H1 (cell line): ENCODE measurements around the gene TXNRD2. TPM values are rescaled to one million over a fixed set of nuclear protein-coding genes. Genes with fewer than 3 reads are reported as not detected.

ENCODE experiments used
- CTCF ChIA-PET: fragments of 300-600 bp; sonication (Branson Sonifier 250); formaldehyde crosslinking; loops from one replicate; lab custom pipeline; 2021; ENCODE audit not compliant: partially characterized antibody; lab: Charles Lee
- POLR2A ChIA-PET: fragments of 300-600 bp; sonication (Branson Sonifier 250); formaldehyde crosslinking; loops from one replicate; lab custom pipeline; 2021; ENCODE audit warnings: inconsistent platforms; ENCODE audit not compliant: partially characterized antibody; lab: Charles Lee
- DNase-seq, 2 experiments: peaks; one replicate each; pipeline versions ENCODE4 v3.0.0 to v3.0.0-alpha.2; 2010 to 2022; ENCODE audit warnings: low spot score in 2 of 2, low read depth in 1 of 2, mixed read lengths in 1 of 2
- FAIRE-seq: peaks from 2 replicates; lab custom pipeline; 2011; peaks lifted over from hg19 to GRCh38; lab: Jason Lieb, UNC
- H2AFZ ChIP-seq: 2 replicates; pipeline ENCODE4 v1.8.1; 2012; ENCODE audit warnings: low read length, inconsistent platforms
- H2AK5ac ChIP-seq: 2 replicates; pipeline ENCODE4 v1.6.1; 2013; ENCODE audit warnings: low read depth, low read length
- H2BK120ac ChIP-seq: replicated peaks from 2 replicates; pipeline ENCODE3; 2013; ENCODE audit warnings: low read depth, low read length, inconsistent platforms
- H2BK12ac ChIP-seq: 2 replicates; pipeline ENCODE4 v1.6.1; 2013; ENCODE audit warnings: low read depth, low read length
- H2BK15ac ChIP-seq: 2 replicates; pipeline ENCODE4 v1.6.1; 2013; ENCODE audit warnings: low read length
- H2BK20ac ChIP-seq: 2 replicates; pipeline ENCODE4 v1.6.1; 2013; ENCODE audit warnings: low read length
- H2BK5ac ChIP-seq: 2 replicates; pipeline ENCODE4 v1.6.1; 2013; ENCODE audit warnings: low read depth, low read length
- H3K14ac ChIP-seq: 2 replicates; pipeline ENCODE4 v1.6.1; 2013; ENCODE audit warnings: inconsistent platforms; ENCODE audit not compliant: insufficient read length
- H3K18ac ChIP-seq: 2 replicates; pipeline ENCODE4 v1.6.1; 2013; ENCODE audit warnings: low read length; ENCODE audit errors: extremely low read depth
- H3K23ac ChIP-seq: 2 replicates; pipeline ENCODE4 v1.6.1; 2013; ENCODE audit warnings: inconsistent platforms; ENCODE audit not compliant: insufficient read length
- H3K23me2 ChIP-seq: 2 replicates; pipeline ENCODE4 v1.6.1; 2013; ENCODE audit warnings: low read depth, low read length
- H3K27ac ChIP-seq: 2 replicates; pipeline ENCODE4 v1.6.1; 2011; ENCODE audit warnings: low read depth, low read length, inconsistent platforms
- H3K27me3 ChIP-seq, 4 experiments: replicated peaks in 1 of 4; 1 replicate in 1 of 4; 2 replicates in 3 of 4; pipeline versions ENCODE4 v1.6.1 to v1.8.1; 2011 to 2013; ENCODE audit warnings: low read length in 3 of 4, mild to moderate bottlenecking in 3 of 4, inconsistent platforms in 2 of 4, mixed read lengths in 2 of 4, moderate library complexity in 1 of 4; ENCODE audit not compliant: control insufficient read depth in 3 of 4, insufficient read depth in 3 of 4; ENCODE audit errors: extremely low read depth in 1 of 4
- H3K36me3 ChIP-seq, 4 experiments: 2 replicates each; pipeline versions ENCODE4 v1.6.1 to v1.8.1; 2011 to 2013; ENCODE audit warnings: mild to moderate bottlenecking in 4 of 4, low read length in 3 of 4, moderate library complexity in 2 of 4, control low read depth in 1 of 4, inconsistent platforms in 1 of 4; ENCODE audit not compliant: insufficient read depth in 4 of 4, control insufficient read depth in 2 of 4
- H3K4ac ChIP-seq: replicated peaks from 2 replicates; pipeline ENCODE3; 2013; ENCODE audit warnings: low read length, low read depth, mixed read lengths, inconsistent platforms; ENCODE audit not compliant: insufficient read length
- H3K4me1 ChIP-seq, 4 experiments: replicated peaks in 1 of 4; 1 replicate in 1 of 4; 2 replicates in 3 of 4; pipeline versions ENCODE4 v1.6.1 to v1.8.1; 2011 to 2013; ENCODE audit warnings: low read length in 3 of 4, inconsistent platforms in 2 of 4, mixed read lengths in 1 of 4; ENCODE audit not compliant: insufficient read depth in 4 of 4, control insufficient read depth in 3 of 4
- H3K4me2 ChIP-seq, 2 experiments: 2 replicates each; pipeline versions ENCODE4 v1.6.1 to v1.8.1; 2011 to 2013; ENCODE audit warnings: low read depth in 2 of 2, low read length in 2 of 2, control low read depth in 1 of 2, inconsistent platforms in 1 of 2, mild to moderate bottlenecking in 1 of 2; ENCODE audit not compliant: insufficient read depth in 1 of 2
- H3K4me3 ChIP-seq, 4 experiments: fragments of 200-600, 300-600 bp in 1 of 4; sonication (generic), shearing (Covaris generic), sonication (Bioruptor Twin) in 1 of 4; 2 replicates each; pipeline versions ENCODE4 v1.5.1 to v1.8.1; 2011 to 2016; ENCODE audit warnings: low read length in 4 of 4, low read depth in 3 of 4, control low read depth in 2 of 4, inconsistent platforms in 2 of 4, mild to moderate bottlenecking in 2 of 4, mixed read lengths in 1 of 4, moderate library complexity in 1 of 4; ENCODE audit not compliant: insufficient read depth in 2 of 4; ENCODE audit errors: extremely low read depth in 1 of 4
- H3K56ac ChIP-seq: replicated peaks from 2 replicates; pipeline ENCODE3; 2013; ENCODE audit warnings: low read depth, mild to moderate bottlenecking, mixed read lengths, low read length, inconsistent platforms; ENCODE audit not compliant: insufficient read length
- H3K79me1 ChIP-seq: 2 replicates; pipeline ENCODE4 v1.6.1; 2013; ENCODE audit warnings: low read depth, low read length, control low read depth
- H3K79me2 ChIP-seq, 2 experiments: 2 replicates each; pipeline versions ENCODE4 v1.6.1 to v1.8.1; 2012 to 2013; ENCODE audit warnings: low read length in 2 of 2, mild to moderate bottlenecking in 2 of 2, inconsistent platforms in 1 of 2; ENCODE audit not compliant: insufficient read depth in 2 of 2, control insufficient read depth in 1 of 2
- H3K9ac ChIP-seq, 4 experiments: replicated peaks in 1 of 4; 1 replicate in 1 of 4; 2 replicates in 3 of 4; pipeline versions ENCODE4 v1.6.1 to v1.8.1; 2011 to 2013; ENCODE audit warnings: low read depth in 3 of 4, low read length in 3 of 4, control low read depth in 2 of 4, mild to moderate bottlenecking in 2 of 4, moderate library complexity in 2 of 4, inconsistent platforms in 1 of 4; ENCODE audit errors: extremely low read depth in 1 of 4
- H3K9me3 ChIP-seq, 2 experiments: 2 replicates each; pipeline versions ENCODE4 v1.6.1 to v1.8.1; 2012 to 2013; ENCODE audit warnings: mild to moderate bottlenecking in 2 of 2, moderate library complexity in 2 of 2, control low read depth in 1 of 2, inconsistent platforms in 1 of 2, low read depth in 1 of 2, low read length in 1 of 2, mixed read lengths in 1 of 2; ENCODE audit not compliant: insufficient read depth in 2 of 2
- H4K20me1 ChIP-seq, 2 experiments: replicated peaks in 1 of 2; 2 replicates each; pipeline versions ENCODE3 to v1.8.1; 2011 to 2013; ENCODE audit warnings: inconsistent platforms in 2 of 2, low read length in 2 of 2, mild to moderate bottlenecking in 1 of 2; ENCODE audit not compliant: insufficient read depth in 2 of 2, control insufficient read depth in 1 of 2
- H4K5ac ChIP-seq: 2 replicates; pipeline ENCODE4 v1.6.1; 2013; ENCODE audit warnings: low read length, low read depth, mixed read lengths, inconsistent platforms; ENCODE audit not compliant: insufficient read length
- H4K8ac ChIP-seq: 2 replicates; pipeline ENCODE4 v1.8.0; 2013; ENCODE audit warnings: mild to moderate bottlenecking, moderate library complexity, low read length, inconsistent platforms; ENCODE audit not compliant: insufficient read depth; ENCODE audit errors: extremely low read depth
- H4K91ac ChIP-seq: replicated peaks from 2 replicates; pipeline ENCODE3; 2013; ENCODE audit warnings: low read length, mixed read lengths, inconsistent platforms; ENCODE audit not compliant: insufficient read length
- CEBPB ChIP-seq: IDR thresholded peaks from 2 replicates; pipeline ENCODE4 v1.6.1; 2012; ENCODE audit warnings: low read depth, low read length
- JUND ChIP-seq: IDR thresholded peaks from 2 replicates; pipeline ENCODE4 v1.6.1; 2011; ENCODE audit warnings: mild to moderate bottlenecking, improper control_type of control experiment, low read length
- POLR2A ChIP-seq, 2 experiments: IDR thresholded peaks; 1 replicate in 1 of 2; 2 replicates in 1 of 2; pipeline ENCODE4 v1.6.1; 2011; ENCODE audit warnings: low read depth in 2 of 2, low read length in 2 of 2, mild to moderate bottlenecking in 2 of 2; ENCODE audit errors: control extremely low read depth in 1 of 2
- TAF7 ChIP-seq: optimal IDR thresholded peaks from 2 replicates; pipeline ENCODE3; 2011; ENCODE audit warnings: low read depth, mild to moderate bottlenecking, inconsistent platforms, low read length, moderate library complexity, borderline replicate concordance
- WGBS, 2 experiments: shearing (Covaris generic) in 1 of 2; methylation state at CpG; one replicate each; pipeline versions ENCODE4 v1.1.6 to v1.1.7; 2013 to 2015; ENCODE audit warnings: low lambda C conversion rate in 2 of 2, mixed read lengths in 2 of 2, inconsistent platforms in 1 of 2, low coverage in 1 of 2, missing lambda C conversion rate in 1 of 2; ENCODE audit not compliant: insufficient replicate concordance in 2 of 2, insufficient coverage in 1 of 2, insufficient read length in 1 of 2; ENCODE audit errors: extremely low coverage in 1 of 2, missing lambda C conversion rate in 1 of 2; 5-methylcytosine and 5-hydroxymethylcytosine counted together
- polyA plus RNA-seq, 7 experiments: library from polyadenylated mRNA; depleted of rRNA in 3 of 7; stranded (reverse) in 5 of 7; unstranded in 2 of 7; fragments of >200 nt in 5 of 7; fragments of 200-250 nt in 2 of 7; gene quantifications; 1 replicate in 5 of 7; 2 replicates in 1 of 7; 4 replicates in 1 of 7; pipeline versions ENCODE4 v1.2.1 to v1.2.3, GENCODE V29; 2011 to 2013; ENCODE audit warnings: missing spikeins in 2 of 7, mixed read lengths in 2 of 7
- total RNA-seq: library from RNA; stranded (reverse); fragmentation: NEBNext Ultra II Directional; extraction: Animal tissue kit (Norgen Biotek cat#: 25700); gene quantifications from 2 replicates; pipeline ENCODE4 v1.2.1, GENCODE V29; 2021

Gene TXNRD2
- total and polyA plus RNA-seq, 2 of the 8 experiments (the other 6 are each of a cell fraction or from before 2014, with no cell fraction given), result 14.8 to 21.9 TPM

GRCh38 chr22:19979712-19980493 is 38.3 kb upstream of the TXNRD2 start:
- Histone ChIP-seq H4K8ac (no peak overlapping the region), H4K20me1 (peaks cover 6 to 27% of the 10 kb centered on the region in 2 experiments), H3K79me1 (peaks cover 14% of the 10 kb centered on the region), H3K27me3 (no peaks in the 10 kb centered on the region), H3K4me3 (no peak overlapping the region), H3K36me3 (peaks cover 2 to 33% (median 8%) of the 10 kb centered on the region in 4 experiments; a peak in 7 of 8 replicates), H3K23me2 (no peaks in the 10 kb centered on the region), H4K5ac (no peak overlapping the region), H2BK120ac (no peak overlapping the region), H2BK5ac (no peak overlapping the region), H2AK5ac (no peak overlapping the region), H3K23ac (no peak overlapping the region), H2BK20ac (no peak overlapping the region), H3K27ac (no peak overlapping the region), H3K14ac (no peak overlapping the region), H3K18ac (no peak overlapping the region), H2BK15ac (no peak overlapping the region), H3K4me2 (no peak overlapping the region), H3K79me2 (no peaks in the 10 kb centered on the region; a peak in 1 of 4 replicates), H3K9ac (no peak overlapping the region), H2BK12ac (no peak overlapping the region), H3K56ac (no peak overlapping the region), H3K4ac (no peak overlapping the region), H3K9me3 (no peaks in the 10 kb centered on the region), H4K91ac (no peak overlapping the region), H3K4me1 (peaks cover 1 to 12% (median 10%) of the 10 kb centered on the region in 4 experiments; a peak in 6 of 7 replicates), H2AFZ (no peak overlapping the region)
- no peak for FAIRE-seq
- no peak for DNase-seq
- CTCF ChIA-PET, result interaction anchor here (1.0 to 2.6 kb wide), 8 partner anchors 9 to 82 kb away, joined by 3 to 20 read pairs (median 6); no protein-coding TSS in a partner anchor
- TF ChIP-seq POLR2A (IDR thresholded peaks at IDR 0.05; ENCODE audit: control extremely low read depth in 1 of 2, low read depth in 2 of 2, low read length in 2 of 2), result no peak
- TF ChIP-seq CEBPB, result no peak
- TF ChIP-seq TAF7, result no peak
- no peak for TF ChIP-seq JUND
- 96% methylated on average over 38 of the region's 52 CpGs; no CpG with 5 or more reads in 1 of the 2 experiments for WGBS, 2 experiments
- POLR2A ChIA-PET, result interaction anchor here (1.3 kb wide), 1 partner anchor 12 kb away, joined by 3 read pairs; no protein-coding TSS in a partner anchor
